HG02840 (cell line): ENCODE measurements around the gene MERTK.
"Not testable (repeated sequence)": the region's sequence is repeated elsewhere in the genome, so short reads cannot be mapped to it uniquely, and the experiment has no call there.

Experiments used
- ATAC-seq: cut with Tn5 transposase; IDR thresholded peaks from one replicate; pipeline ENCODE4 v1.9.1; 2021; ENCODE audit warnings: mild to moderate bottlenecking, moderate library complexity, moderate number of reproducible peaks; ENCODE audit not compliant: unreplicated experiment, low FRiP score

The MERTK gene

DNA sequence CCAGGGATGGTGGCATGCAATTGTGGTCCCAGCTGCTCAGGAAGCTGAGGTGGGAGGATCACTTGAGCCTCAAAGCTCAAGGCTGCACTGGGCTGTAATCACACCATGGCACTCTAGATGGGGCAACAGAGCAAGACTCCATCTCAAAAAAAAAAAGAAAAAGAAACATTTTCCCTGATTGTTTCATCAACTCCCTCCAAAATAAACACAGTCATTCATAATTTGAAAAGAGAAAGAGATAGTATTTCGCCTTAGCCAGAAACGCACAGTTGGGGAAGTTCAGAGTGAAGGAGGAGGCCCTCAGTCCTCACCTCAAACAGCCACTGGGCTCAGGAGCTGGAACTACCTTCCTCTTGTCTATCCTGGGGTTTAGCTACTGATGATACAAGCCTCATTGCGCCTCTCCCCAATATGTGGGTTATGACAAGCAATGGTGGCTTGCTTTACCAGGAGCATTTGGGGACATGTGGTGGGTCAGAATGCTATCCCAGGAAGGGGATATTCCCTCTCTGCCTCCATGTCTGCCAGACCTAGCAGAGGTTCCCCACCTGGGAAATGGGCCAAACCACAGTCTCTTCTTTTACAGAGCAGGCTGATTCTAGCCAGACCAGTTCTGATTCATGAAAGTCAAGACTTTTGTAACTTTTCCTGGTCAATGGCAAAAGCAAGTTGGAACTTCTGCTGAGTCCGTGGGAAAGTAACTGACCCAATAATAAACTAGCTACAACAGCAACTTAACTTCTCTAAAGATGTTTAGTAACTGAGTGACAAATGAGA is 134.5 kb downstream of the MERTK start:
- ATAC-seq: no peak

DNA sequence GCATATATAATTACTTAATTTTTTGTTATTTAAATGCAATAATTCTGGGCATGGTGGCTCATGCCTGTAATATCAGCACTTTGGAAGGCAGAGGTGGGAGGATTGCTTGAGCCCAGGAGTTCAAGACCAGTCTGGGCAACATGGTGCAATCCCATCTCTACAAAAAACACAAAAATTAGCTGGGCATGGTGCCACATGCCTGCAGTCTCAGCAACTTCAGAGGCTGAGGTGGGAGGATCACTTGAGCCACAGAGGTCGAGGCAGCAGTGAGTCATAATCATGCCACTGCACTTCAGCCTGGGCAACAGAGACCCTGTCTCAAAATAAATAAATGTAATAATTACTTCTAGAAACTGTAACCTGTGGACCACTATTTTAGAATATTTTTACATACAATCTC is 135.2 kb downstream of the MERTK start:
- no peak for ATAC-seq

DNA sequence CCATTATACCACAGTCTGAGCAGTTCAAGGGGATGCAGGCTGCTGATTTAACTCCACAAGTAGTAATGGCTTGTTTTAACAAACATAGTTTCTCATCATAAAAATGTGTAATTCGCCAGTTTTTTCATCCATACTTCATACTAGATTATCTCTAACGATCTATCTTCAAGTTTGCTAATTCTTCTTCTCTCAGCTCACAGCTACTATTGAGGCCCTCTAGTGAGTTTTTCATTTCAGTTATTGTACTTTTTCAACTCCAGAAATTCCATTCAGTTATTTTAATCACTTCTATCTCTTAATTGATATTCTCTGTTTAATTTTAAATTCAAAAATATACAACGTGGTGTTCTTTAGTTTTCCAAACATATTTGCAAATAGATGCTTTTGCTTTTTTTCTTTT is 136.5 kb downstream of the MERTK start:
- ATAC-seq: no peak

DNA sequence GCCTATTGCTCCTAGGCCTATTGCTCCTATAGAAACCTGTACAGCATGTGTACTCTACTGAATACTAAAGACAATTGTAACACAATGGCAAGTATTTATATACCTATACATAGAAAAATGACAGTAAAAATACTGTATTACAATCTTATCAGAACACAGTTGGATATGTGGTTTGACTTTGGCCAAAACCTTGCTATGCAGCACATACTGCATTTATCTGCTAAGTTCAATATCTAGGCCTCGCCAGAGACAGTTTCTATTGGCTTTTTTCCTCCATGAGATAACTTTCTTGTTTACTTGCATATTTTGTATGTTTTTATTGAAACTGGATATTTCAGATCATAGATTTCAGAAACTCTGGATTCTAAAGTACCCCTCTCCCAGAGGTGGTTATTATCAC is 137.4 kb downstream of the MERTK start:
- no peak for ATAC-seq

GRCh38 chr2:112039556-112039955 is 141.1 kb downstream of the MERTK start:
- ATAC-seq: not testable (repeated sequence)

GRCh38 chr2:112040066-112040465 is 141.7 kb downstream of the MERTK start:
- ATAC-seq: not testable (repeated sequence)

DNA sequence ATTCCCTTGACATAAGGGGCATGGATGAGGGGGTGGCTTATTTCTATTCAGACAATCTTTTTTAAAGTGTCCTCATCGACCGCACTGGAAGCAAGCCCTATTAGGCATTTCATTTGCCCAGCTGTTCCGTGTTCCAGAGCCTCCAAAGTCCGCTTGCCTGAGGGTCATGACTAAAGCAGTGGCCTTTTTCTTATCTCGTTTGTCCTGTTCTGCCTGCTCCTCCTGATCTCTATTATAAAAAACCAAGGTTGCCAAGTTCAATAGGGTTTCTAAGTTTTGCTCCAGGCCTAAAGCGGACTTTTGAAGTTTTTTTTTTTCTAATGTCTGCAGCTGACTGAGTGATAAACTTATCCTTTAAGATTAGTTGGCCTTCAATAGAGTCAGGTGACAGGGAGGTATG is 143.1 kb downstream of the MERTK start:
- not testable (repeated sequence) for ATAC-seq

DNA sequence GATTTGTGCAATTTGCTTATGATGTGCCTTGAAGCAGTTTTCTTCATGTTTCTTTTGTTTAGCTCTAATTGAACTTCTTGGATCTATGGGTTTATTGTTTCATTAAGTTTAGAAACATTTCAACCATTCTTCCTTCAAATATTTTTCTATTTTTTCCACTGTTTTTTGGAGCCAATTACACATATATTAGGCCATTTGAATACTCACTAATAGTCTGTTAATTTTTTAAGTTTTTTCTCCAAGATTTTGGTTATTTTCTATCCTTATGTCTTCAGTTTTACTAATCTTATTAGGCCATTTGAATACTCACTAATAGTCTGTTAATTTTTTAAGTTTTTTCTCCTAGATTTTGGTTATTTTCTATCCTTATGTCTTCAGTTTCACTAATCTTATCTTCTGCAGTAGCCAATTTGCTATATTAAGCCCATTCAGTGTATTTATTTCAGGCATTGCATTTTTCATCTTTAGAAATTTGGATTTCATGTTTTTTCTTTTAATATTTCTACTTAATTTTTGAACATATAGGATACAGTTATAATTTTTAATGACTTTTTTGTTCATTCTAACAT is 147.1 kb downstream of the MERTK start:
- ATAC-seq: no peak

DNA sequence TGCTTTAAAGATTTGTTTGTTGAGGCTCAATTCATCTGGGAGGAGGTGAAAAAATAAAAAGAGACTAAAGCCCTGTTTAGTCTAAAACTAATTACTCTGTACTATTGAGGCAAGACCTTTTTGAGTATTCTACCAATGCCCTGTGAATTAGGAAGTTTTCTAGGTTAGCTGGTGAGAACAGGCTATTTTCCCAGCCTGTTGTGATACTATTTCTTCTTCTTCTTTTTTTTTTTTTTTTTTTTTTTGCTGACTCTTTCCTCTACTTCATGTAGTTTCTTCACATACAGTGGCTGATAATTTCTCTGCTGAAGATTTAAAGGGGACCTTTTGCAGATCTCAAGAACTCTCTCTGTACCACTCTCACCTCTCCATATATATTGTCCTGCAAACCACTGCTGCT is 147.8 kb downstream of the MERTK start:
- no peak for ATAC-seq

GRCh38 chr2:112047537-112048235 is 149.3 kb downstream of the MERTK start:
- no peak for ATAC-seq

GRCh38 chr2:112048236-112048592 is 149.8 kb downstream of the MERTK start:
- no peak for ATAC-seq

GRCh38 chr2:112048887-112049286 is 150.5 kb downstream of the MERTK start:
- no peak for ATAC-seq

DNA sequence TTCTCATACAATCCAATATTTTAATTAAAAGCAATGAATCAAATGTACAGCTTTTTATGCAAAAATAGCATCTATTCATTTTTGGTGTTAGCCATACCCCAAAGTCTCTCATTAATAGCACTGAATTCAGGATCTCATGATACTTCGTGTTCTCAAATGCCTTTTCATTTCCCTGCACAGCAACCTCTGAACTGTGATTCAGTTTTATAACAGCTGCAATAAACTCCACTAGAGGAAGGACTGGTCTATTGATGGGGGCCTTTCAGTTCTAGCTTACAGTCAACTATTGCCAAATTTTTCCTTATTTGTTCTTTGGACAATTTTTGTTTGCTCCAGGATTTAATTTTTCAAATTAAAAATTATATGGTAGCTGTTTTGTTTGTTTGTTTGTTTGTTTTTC is 151.9 kb downstream of the MERTK start:
- no peak for ATAC-seq

GRCh38 chr2:112053917-112054846 is 155.8 kb downstream of the MERTK start:
- peak; percentile 59 for ATAC-seq

DNA sequence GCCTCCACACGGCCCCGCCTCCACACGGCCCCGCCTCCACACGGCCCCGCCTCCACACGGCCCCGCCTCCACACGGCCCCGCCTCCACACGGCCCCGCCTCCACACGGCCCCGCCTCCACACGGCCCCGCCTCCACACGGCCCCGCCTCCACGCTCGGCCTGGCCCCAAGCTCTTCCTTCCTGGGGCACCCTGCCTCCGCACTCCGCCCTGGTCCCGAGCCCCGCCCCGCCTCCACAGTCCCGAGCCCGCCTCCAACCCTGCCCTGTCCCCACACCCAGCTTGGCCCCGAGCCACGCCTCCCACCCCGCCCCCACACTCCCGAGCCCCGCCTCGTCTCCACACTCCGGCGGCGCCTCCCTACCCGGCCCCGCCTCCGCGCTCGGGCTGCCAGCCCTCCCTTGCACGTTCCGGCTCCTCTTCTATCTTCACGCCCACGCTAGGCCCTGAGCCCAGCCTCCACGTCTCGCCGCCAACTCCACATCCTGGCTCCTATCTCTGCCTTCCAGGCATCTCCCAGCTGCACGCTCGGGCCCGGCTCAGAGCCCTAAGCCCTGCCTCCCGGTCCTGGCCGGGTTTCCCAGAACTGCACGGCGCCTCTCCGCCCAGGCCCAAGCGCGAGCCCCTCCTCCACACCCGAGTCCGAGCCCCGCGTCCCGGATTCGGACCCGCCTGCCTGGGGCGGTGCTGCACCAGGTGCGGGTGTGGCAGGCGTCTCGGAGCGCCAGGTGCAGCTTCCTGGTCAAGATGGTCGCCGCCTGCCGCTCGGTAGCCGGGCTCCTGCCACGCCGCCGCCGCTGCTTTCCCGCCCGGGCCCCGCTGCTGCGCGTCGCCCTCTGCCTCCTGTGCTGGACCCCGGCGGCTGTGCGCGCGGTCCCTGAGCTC is 156.7 kb downstream of the MERTK start, which contains the start of gene TMEM87B:
TSS of gene TMEM87B (plus strand) at position 423 of the 883 bp plus-strand sequence. CDS start at position 746, 323 bp downstream.
- ATAC-seq: peak; percentile 52

DNA sequence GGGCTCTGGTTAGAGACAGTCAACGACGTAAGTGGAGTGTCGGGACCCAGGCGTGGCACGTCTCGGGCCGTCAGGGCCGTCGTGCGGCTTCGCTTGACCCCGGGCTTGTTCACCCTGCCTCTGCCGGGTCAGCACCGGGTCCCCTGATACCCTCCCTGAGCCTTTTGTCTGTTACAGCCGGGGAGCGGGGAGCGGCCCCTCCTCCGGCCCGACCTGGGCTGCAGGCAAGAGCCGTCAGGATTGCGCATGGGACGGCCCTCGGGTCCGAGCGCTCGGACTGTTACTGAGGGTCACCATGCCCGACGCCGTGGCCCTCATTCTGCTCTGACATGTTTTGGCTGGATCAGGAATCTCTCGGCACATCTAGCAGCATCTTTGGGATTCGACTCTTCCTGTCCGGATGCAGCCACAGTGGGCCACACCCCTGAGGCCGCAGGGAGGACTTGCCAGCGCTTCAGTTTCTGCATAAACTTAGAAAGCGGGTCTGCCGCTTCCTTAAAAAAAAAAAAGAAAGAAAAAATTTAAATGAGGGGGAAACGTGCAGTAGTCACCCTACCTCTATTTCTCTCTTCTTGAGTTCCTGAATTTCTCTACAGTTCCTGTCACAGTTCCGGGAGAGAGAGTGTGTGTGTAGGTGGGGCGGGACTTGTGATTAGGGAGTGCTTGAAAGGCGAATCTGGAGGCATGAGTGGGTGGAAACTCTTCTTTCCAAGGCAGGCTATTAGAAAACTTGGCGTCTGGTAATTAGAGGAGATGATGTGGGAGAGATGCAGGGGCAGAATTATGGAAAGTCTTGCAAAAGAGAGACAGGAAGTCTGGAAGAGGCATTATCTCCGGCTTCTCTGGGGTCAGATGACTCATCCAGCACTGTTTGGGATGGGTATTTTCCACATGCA is 157.6 kb downstream of the MERTK start:
- ATAC-seq: peak; percentile 7

DNA sequence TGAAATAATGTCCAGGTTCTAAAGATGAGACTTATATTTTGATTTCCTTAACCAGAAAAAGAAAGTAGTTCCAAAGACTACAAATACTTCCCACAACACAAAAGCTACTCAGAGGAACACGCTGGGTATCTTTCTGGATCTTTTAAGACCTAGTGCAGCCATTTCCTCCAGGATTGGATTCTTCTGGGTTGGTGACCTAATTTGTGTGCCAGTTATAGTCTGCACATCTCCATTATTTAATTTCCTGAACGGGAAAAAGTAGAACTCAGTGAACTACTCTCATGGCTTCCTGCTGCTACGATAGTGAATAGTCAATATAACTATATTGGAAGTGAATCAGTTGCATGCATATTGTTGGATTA is 158.2 kb downstream of the MERTK start:
- ATAC-seq: no peak

- no peak for ATAC-seq
Measured at GRCh38 chr2:112059671-112060070, 161.3 kb downstream of the MERTK start.

DNA sequence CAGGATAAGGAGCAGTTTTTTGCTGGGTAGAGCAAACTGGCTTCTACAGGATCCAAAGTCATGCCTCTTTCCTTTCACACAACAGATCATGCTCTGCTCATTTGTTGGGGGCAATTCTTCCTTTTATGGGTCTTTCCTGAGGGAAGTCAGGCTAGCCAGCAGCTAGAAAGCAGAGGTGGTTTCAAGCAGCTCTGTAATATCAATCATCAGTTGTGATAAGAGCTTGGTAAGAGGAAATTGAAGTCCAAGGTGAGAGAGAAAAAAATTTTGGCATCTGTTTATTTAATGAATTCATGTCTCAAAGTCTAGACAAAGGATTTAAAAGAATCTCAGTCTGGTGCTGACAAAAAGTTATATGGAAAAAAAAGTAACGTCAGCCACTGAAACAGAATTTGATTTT is 162.9 kb downstream of the MERTK start:
- ATAC-seq: no peak
